ENCODE results near the gene OR1D5. TPM values are rescaled to one million over a fixed set of nuclear protein-coding genes. Genes with fewer than 3 reads are reported as not detected.
"Not testable (repeated sequence)": the region's sequence is repeated elsewhere in the genome, so short reads cannot be mapped to it uniquely, and the experiment has no call there.

OR1D5 gene, protein sequence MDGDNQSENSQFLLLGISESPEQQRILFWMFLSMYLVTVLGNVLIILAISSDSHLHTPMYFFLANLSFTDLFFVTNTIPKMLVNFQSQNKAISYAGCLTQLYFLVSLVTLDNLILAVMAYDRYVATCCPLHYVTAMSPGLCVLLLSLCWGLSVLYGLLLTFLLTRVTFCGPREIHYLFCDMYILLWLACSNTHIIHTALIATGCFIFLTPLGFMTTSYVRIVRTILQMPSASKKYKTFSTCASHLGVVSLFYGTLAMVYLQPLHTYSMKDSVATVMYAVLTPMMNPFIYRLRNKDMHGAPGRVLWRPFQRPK
- total RNA-seq (not detected in 2 replicates), polyA plus RNA-seq (not detected in 2 replicates), polyA minus RNA-seq (not detected in 2 replicates)
- total RNA-seq (2013), result not detected

DNA sequence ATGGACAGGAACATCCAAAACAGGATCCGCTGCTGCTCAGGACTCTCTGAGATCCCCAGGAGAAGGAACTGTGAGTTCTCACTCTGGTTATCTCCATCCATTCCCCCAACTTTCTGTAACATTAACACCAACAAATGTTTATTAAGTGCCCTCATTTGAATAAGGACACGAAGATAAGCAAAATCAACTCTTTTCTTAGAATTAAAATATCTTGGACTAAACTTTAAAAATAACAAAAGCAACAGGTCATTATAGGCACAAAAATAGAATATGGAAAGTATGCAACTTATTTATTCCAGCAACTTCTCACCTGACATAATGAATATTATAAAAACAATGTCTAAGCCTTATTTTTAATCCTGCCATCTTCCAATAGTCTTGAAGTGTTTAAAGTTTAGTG lies at the start of gene OR1D5:
Gene OR1D5, minus strand, starts transcription at position 101 of the 400 bp plus-strand sequence. Its CDS starts 0 bp downstream, at position 101.
- H3K79me2 ChIP-seq (ENCODE audit: control insufficient read depth, insufficient read depth, low read length); H3K9me3 Mint-ChIP-seq (ENCODE audit: insufficient read depth); DNase-seq; intact Hi-C loops (cut with micrococcal nuclease); H3K27ac ChIP-seq (ENCODE audit: low read length in 2 of 2); H3K9ac ChIP-seq (ENCODE audit: low read length); H3K4me1 Mint-ChIP-seq; H3K9me3 ChIP-seq (ENCODE audit: control extremely low read depth in 1 of 3, control insufficient read depth in 2 of 3, insufficient read depth in 1 of 3, low read length in 2 of 3); ATAC-seq (ENCODE audit: low read depth); H3K4me2 ChIP-seq (replicated peaks; ENCODE audit: low read depth, low read length, poor library complexity, severe bottlenecking); POLR2A ChIA-PET; H3K36me3 ChIP-seq (replicated peaks in 1 of 2; ENCODE audit: control extremely low read depth in 1 of 2, control insufficient read depth in 1 of 2, extremely low read depth in 1 of 2, insufficient read depth in 2 of 2, low read length in 1 of 2); H3K4me3 ChIP-seq (ENCODE audit: control extremely low read depth in 1 of 5, extremely low read depth in 1 of 5, insufficient read depth in 1 of 5, low read depth in 2 of 5, low read length in 4 of 5); H3K27ac Mint-ChIP-seq; H4K20me1 ChIP-seq (ENCODE audit: control insufficient read depth, insufficient read depth, low read length, poor library complexity, severe bottlenecking); H3K27me3 Mint-ChIP-seq; H3K4me1 ChIP-seq (ENCODE audit: control insufficient read depth in 2 of 2, insufficient read depth in 2 of 2, low read length in 2 of 2); H3K27me3 ChIP-seq (replicated peaks in 1 of 4; ENCODE audit: control extremely low read depth in 1 of 4, control insufficient read depth in 3 of 4, insufficient read depth in 4 of 4, low read length in 3 of 4); H2AFZ ChIP-seq (ENCODE audit: insufficient read depth, low read depth, low read length, poor library complexity, severe bottlenecking); CTCF ChIA-PET; H3K4me3 Mint-ChIP-seq: not testable (repeated sequence)
- WGBS (ENCODE audit: insufficient coverage), result no CpG with 5 or more reads among the region's 2 CpGs

DNA sequence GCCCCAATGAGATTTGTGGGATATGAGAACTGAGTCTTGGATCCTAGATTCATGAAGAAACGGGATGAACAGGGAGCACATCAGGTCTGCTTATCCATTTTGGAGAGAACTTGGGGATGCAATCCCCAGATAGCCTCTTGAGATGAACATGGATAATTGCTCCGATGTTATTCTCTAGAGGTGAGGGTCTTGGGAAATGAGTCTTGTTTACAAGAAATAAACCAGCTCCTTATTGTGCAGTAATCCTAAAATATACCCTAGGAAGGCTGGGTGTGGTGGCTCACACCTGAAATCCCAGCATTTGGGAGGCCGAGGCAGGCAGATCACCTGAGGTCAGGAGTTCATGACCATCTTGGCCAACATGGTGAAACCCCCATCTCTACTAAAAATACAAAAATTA lies 40.9 kb upstream of the OR1D5 start, which contains the start of gene OR1D2:
Gene OR1D2, minus strand, starts transcription at position 101 of the 400 bp plus-strand sequence. CDS start 11,426 bp downstream, outside the sequence.
- Histone ChIP-seq H3K27me3 (replicated peaks in 1 of 4; ENCODE audit: control extremely low read depth in 1 of 4, control insufficient read depth in 3 of 4, insufficient read depth in 4 of 4, low read length in 3 of 4) (peaks cover 0 to 8% (median 0%) of the 10 kb centered on the region in 4 experiments), H3K4me3 (ENCODE audit: control extremely low read depth in 1 of 5, extremely low read depth in 1 of 5, insufficient read depth in 1 of 5, low read depth in 2 of 5, low read length in 4 of 5) (no peak within 1 kb of the TSS), H3K36me3 (replicated peaks in 1 of 2; ENCODE audit: control extremely low read depth in 1 of 2, control insufficient read depth in 1 of 2, extremely low read depth in 1 of 2, insufficient read depth in 2 of 2, low read length in 1 of 2) (no peaks in the 10 kb centered on the region), H3K9ac (ENCODE audit: low read length) (no peak within 1 kb of the TSS), H3K9me3 (ENCODE audit: control extremely low read depth in 1 of 3, control insufficient read depth in 2 of 3, insufficient read depth in 1 of 3, low read length in 2 of 3) (peaks cover 0 to 10% (median 10%) of the 10 kb centered on the region in 3 donors), H3K79me2 (ENCODE audit: control insufficient read depth, insufficient read depth, low read length) (no peaks in the 10 kb centered on the region), H4K20me1 (ENCODE audit: control insufficient read depth, insufficient read depth, low read length, poor library complexity, severe bottlenecking) (no peaks in the 10 kb centered on the region), H2AFZ (ENCODE audit: insufficient read depth, low read depth, low read length, poor library complexity, severe bottlenecking) (no peak within 1 kb of the TSS), H3K27ac (ENCODE audit: low read length in 2 of 2) (no peak within 1 kb of the TSS), H3K4me1 (ENCODE audit: control insufficient read depth in 2 of 2, insufficient read depth in 2 of 2, low read length in 2 of 2) (no peaks in the 10 kb centered on the region), H3K4me2 (replicated peaks; ENCODE audit: low read depth, low read length, poor library complexity, severe bottlenecking) (no peak within 1 kb of the TSS)
- ChIA-PET CTCF (no interaction called here), POLR2A (no interaction called here)
- peaks cover 38% of the 10 kb centered on the region for H3K27me3 Mint-ChIP-seq
- H3K4me1 Mint-ChIP-seq, result no peaks in the 10 kb centered on the region
- H3K4me3 Mint-ChIP-seq, result no peak within 1 kb of the TSS
- H3K27ac Mint-ChIP-seq, result no peak within 1 kb of the TSS
- no peak for TF ChIP-seq EZH2 (IDR thresholded peaks at IDR 0.05; ENCODE audit: borderline replicate concordance, insufficient read depth, low read depth, low read length, poor library complexity, severe bottlenecking)
- TF ChIP-seq, protein P1, sequence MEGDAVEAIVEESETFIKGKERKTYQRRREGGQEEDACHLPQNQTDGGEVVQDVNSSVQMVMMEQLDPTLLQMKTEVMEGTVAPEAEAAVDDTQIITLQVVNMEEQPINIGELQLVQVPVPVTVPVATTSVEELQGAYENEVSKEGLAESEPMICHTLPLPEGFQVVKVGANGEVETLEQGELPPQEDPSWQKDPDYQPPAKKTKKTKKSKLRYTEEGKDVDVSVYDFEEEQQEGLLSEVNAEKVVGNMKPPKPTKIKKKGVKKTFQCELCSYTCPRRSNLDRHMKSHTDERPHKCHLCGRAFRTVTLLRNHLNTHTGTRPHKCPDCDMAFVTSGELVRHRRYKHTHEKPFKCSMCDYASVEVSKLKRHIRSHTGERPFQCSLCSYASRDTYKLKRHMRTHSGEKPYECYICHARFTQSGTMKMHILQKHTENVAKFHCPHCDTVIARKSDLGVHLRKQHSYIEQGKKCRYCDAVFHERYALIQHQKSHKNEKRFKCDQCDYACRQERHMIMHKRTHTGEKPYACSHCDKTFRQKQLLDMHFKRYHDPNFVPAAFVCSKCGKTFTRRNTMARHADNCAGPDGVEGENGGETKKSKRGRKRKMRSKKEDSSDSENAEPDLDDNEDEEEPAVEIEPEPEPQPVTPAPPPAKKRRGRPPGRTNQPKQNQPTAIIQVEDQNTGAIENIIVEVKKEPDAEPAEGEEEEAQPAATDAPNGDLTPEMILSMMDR (IDR thresholded peaks at IDR 0.05), result no peak
- H3K9me3 Mint-ChIP-seq (ENCODE audit: insufficient read depth), result peaks cover 10% of the 10 kb centered on the region
- intact Hi-C loops (cut with micrococcal nuclease), result no loop called here
- ATAC-seq (ENCODE audit: low read depth) (no peak), DNase-seq (no peak)
- WGBS (ENCODE audit: insufficient coverage), result 54% methylated on average over 2 of the region's 3 CpGs

DNA sequence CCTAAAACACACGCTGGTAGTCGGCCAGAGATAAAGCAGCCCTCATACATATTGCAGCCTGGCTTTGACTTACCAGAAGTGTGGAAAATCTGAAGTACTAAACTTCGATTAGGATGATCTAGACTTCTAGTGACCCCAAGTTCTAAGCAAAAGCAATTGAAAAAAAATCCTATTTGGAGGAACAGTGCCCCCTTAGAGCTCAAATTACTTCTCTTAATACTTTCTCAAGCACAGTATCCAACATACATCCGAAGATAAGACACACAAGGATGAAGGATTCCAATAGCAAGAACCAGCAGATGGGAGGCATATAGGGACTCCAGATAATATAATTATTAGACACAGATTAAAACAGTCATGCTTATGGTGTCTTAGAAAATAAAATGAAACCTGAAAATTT lies 10.4 kb upstream of the OR1D5 start:
- H3K27ac ChIP-seq (ENCODE audit: low read length in 2 of 2); H3K9ac ChIP-seq (ENCODE audit: low read length); H4K20me1 ChIP-seq (ENCODE audit: control insufficient read depth, insufficient read depth, low read length, poor library complexity, severe bottlenecking); H3K4me1 ChIP-seq (ENCODE audit: control insufficient read depth in 2 of 2, insufficient read depth in 2 of 2, low read length in 2 of 2); H3K9me3 ChIP-seq (ENCODE audit: control extremely low read depth in 1 of 3, control insufficient read depth in 2 of 3, insufficient read depth in 1 of 3, low read length in 2 of 3); H2AFZ ChIP-seq (ENCODE audit: insufficient read depth, low read depth, low read length, poor library complexity, severe bottlenecking); H3K36me3 ChIP-seq (replicated peaks in 1 of 2; ENCODE audit: control extremely low read depth in 1 of 2, control insufficient read depth in 1 of 2, extremely low read depth in 1 of 2, insufficient read depth in 2 of 2, low read length in 1 of 2); DNase-seq; H3K4me3 Mint-ChIP-seq; intact Hi-C loops (cut with micrococcal nuclease); H3K4me2 ChIP-seq (replicated peaks; ENCODE audit: low read depth, low read length, poor library complexity, severe bottlenecking); H3K27ac Mint-ChIP-seq; H3K27me3 ChIP-seq (replicated peaks in 1 of 4; ENCODE audit: control extremely low read depth in 1 of 4, control insufficient read depth in 3 of 4, insufficient read depth in 4 of 4, low read length in 3 of 4); H3K4me1 Mint-ChIP-seq; H3K9me3 Mint-ChIP-seq (ENCODE audit: insufficient read depth); H3K27me3 Mint-ChIP-seq; H3K79me2 ChIP-seq (ENCODE audit: control insufficient read depth, insufficient read depth, low read length); POLR2A ChIA-PET; ATAC-seq (ENCODE audit: low read depth); H3K4me3 ChIP-seq (ENCODE audit: control extremely low read depth in 1 of 5, extremely low read depth in 1 of 5, insufficient read depth in 1 of 5, low read depth in 2 of 5, low read length in 4 of 5); CTCF ChIA-PET: not testable (repeated sequence)
- no CpG with 5 or more reads among the region's 4 CpGs for WGBS (ENCODE audit: insufficient coverage)

Measured in B cell (primary cell).